Endodermal cell (in vitro differentiated cells): ENCODE measurements around the gene SIN3B. TPM values are rescaled to one million over a fixed set of nuclear protein-coding genes. Genes with fewer than 3 reads are reported as not detected.

Source experiments
- DNase-seq: peaks from one replicate; pipeline ENCODE4 v3.0.0-alpha.2; 2017
- H3K27ac ChIP-seq: 2 replicates; pipeline ENCODE4 v1.5.1; 2013; ENCODE audit warnings: mild to moderate bottlenecking, low read depth, low read length, moderate library complexity
- H3K27me3 ChIP-seq: 2 replicates; pipeline ENCODE4 v1.6.1; 2013; ENCODE audit warnings: mild to moderate bottlenecking, low read length, moderate library complexity; ENCODE audit not compliant: insufficient read depth, control insufficient read depth, poor library complexity, severe bottlenecking
- H3K36me3 ChIP-seq: 2 replicates; pipeline ENCODE4 v1.7.0; 2013; ENCODE audit warnings: mild to moderate bottlenecking, low read length, moderate library complexity; ENCODE audit not compliant: control insufficient read depth, insufficient read depth
- H3K4me1 ChIP-seq: one replicate; pipeline ENCODE4 v1.7.0; 2013; ENCODE audit warnings: low read length; ENCODE audit not compliant: control insufficient read depth, insufficient read depth
- H3K4me3 ChIP-seq: 2 replicates; pipeline ENCODE4 v1.5.1; 2013; ENCODE audit warnings: mild to moderate bottlenecking, low read length, moderate library complexity
- H3K9ac ChIP-seq: 2 replicates; pipeline ENCODE4 v1.6.1; 2013; ENCODE audit warnings: mild to moderate bottlenecking, low read length, moderate library complexity; ENCODE audit not compliant: poor library complexity, severe bottlenecking; ENCODE audit errors: extremely low read depth
- H3K9me3 ChIP-seq: 2 replicates; pipeline ENCODE4 v1.6.1; 2013; ENCODE audit warnings: mild to moderate bottlenecking, low read length, moderate library complexity; ENCODE audit not compliant: control insufficient read depth
- H3K27ac Mint-ChIP-seq: 2 replicates; pipeline ENCODE4 v1.8.0; 2020; ENCODE audit warnings: mixed read lengths
- H3K27me3 Mint-ChIP-seq: 2 replicates; pipeline ENCODE4 v1.8.0; 2021; ENCODE audit warnings: mild to moderate bottlenecking, mixed read lengths; ENCODE audit not compliant: insufficient read depth
- H3K36me3 Mint-ChIP-seq: 2 replicates; pipeline ENCODE4 v1.8.0; 2020; ENCODE audit warnings: low read depth, mixed read lengths
- H3K4me1 Mint-ChIP-seq: 2 replicates; pipeline ENCODE4 v1.8.0; 2020; ENCODE audit warnings: mixed read lengths
- H3K4me3 Mint-ChIP-seq: 2 replicates; pipeline ENCODE4 v1.8.0; 2020; ENCODE audit warnings: mild to moderate bottlenecking, moderate library complexity, mixed read lengths
- H3K9me3 Mint-ChIP-seq: 2 replicates; pipeline ENCODE4 v1.8.0; 2020; ENCODE audit warnings: mild to moderate bottlenecking, mixed read lengths
- WGBS, 2 experiments: methylation state at CpG; one replicate each; pipeline versions ENCODE4 v1.1.5 to v1.1.7; 2013; ENCODE audit warnings: missing lambda C conversion rate in 2 of 2, mixed read lengths in 1 of 2; ENCODE audit not compliant: insufficient coverage in 1 of 2, insufficient read length in 1 of 2; 5-methylcytosine and 5-hydroxymethylcytosine counted together
- total RNA-seq, 2 donors: library from RNA; stranded (reverse); fragmentation: NEBNext Ultra II Directional in 1 of 2; extraction: Animal tissue kit (Norgen Biotek cat#: 25700) in 1 of 2; gene quantifications; 2 replicates in 1 of 2; 3 replicates in 1 of 2; pipeline ENCODE4 v1.2.1, GENCODE V29; 2021
- TF ChIP-seq, protein P1 (sequence below): fragments of 200-600 bp; sonication (generic); conservative IDR thresholded peaks from 2 replicates; pipeline ENCODE4 v1.5.0; 2021; ENCODE audit warnings: antibody characterized with exemption, mild to moderate bottlenecking

Gene SIN3B
- total RNA-seq, 2 donors from 2014 or later, result 68.0 to 78.4 TPM

GRCh38 chr19:16890461-16891184 lies 61.4 kb downstream of the SIN3B start:
- peaks cover 4% of the 10 kb centered on the region for H3K27me3 Mint-ChIP-seq
- no peak overlapping the region for H3K27ac Mint-ChIP-seq

DNA sequence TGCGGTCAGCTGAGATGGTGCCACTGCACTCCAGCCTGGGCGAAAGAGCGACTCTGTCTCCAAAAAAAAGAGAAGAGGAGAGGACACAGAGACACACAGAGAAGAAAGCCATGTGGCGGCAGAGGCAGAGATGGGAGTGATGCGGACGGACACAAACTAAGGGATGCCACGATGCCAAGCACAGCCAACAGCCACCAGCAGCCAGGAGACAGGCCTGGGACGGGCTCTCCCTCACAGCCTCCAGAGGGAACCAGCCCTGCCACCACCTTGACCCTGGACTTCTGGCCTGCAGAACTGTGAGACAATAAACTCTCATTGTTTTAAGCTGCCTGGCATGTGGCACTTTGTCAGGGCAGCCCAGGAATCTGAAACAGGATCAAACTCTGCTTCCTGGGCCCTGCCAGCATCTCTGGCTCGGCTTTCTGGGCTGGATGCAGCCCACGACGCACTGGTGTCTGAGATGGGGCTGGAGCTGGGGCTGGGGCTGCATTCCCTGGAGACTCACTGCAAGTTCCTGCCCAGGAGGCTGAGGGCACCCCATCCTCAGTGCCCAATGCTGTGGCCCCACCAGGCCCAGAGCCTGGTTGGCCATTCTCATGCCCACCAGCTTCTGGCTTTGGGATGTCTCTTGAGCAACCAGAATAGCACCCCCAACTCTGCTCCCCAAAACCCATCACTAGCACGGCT lies 62.6 kb downstream of the SIN3B start:
- no peaks in the 10 kb centered on the region for H3K9me3 ChIP-seq
- H3K9ac ChIP-seq, result no peak overlapping the region
- H3K36me3 ChIP-seq, result no peaks in the 10 kb centered on the region
- H3K27me3 ChIP-seq, result peaks cover 14% of the 10 kb centered on the region
- H3K4me3 Mint-ChIP-seq, result no peak overlapping the region
- H3K4me1 ChIP-seq, result no peaks in the 10 kb centered on the region
- H3K27ac ChIP-seq, result no peak overlapping the region
- H3K36me3 Mint-ChIP-seq, result no peaks in the 10 kb centered on the region
- no peak for DNase-seq
- TF ChIP-seq, protein P1, sequence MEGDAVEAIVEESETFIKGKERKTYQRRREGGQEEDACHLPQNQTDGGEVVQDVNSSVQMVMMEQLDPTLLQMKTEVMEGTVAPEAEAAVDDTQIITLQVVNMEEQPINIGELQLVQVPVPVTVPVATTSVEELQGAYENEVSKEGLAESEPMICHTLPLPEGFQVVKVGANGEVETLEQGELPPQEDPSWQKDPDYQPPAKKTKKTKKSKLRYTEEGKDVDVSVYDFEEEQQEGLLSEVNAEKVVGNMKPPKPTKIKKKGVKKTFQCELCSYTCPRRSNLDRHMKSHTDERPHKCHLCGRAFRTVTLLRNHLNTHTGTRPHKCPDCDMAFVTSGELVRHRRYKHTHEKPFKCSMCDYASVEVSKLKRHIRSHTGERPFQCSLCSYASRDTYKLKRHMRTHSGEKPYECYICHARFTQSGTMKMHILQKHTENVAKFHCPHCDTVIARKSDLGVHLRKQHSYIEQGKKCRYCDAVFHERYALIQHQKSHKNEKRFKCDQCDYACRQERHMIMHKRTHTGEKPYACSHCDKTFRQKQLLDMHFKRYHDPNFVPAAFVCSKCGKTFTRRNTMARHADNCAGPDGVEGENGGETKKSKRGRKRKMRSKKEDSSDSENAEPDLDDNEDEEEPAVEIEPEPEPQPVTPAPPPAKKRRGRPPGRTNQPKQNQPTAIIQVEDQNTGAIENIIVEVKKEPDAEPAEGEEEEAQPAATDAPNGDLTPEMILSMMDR, result no peak
- H3K9me3 Mint-ChIP-seq, result no peaks in the 10 kb centered on the region
- H3K27me3 Mint-ChIP-seq, result peaks cover 5% of the 10 kb centered on the region
- no peaks in the 10 kb centered on the region for H3K4me1 Mint-ChIP-seq
- H3K27ac Mint-ChIP-seq, result no peak overlapping the region
- WGBS, 2 experiments, result 90 to 93% methylated on average over 10 to 12 of the region's 12 CpGs
- H3K4me3 ChIP-seq, result no peak overlapping the region

More at GRCh38 chr19:16890461-16891184, 61.4 kb downstream of the SIN3B start:
- Histone ChIP-seq H3K36me3 (no peaks in the 10 kb centered on the region), H3K27me3 (peaks cover 4% of the 10 kb centered on the region), H3K9me3 (no peaks in the 10 kb centered on the region), H3K4me1 (no peaks in the 10 kb centered on the region), H3K9ac (no peak overlapping the region), H3K27ac (no peak overlapping the region), H3K4me3 (no peak overlapping the region)
- Mint-ChIP-seq H3K36me3 (no peaks in the 10 kb centered on the region), H3K9me3 (no peaks in the 10 kb centered on the region), H3K4me1 (no peaks in the 10 kb centered on the region), H3K4me3 (no peak overlapping the region)
- no peak for DNase-seq
- TF ChIP-seq, protein P1, result no peak
- WGBS, 2 experiments, result 94 to 96% methylated on average over 11 to 22 of the region's 24 CpGs

DNA sequence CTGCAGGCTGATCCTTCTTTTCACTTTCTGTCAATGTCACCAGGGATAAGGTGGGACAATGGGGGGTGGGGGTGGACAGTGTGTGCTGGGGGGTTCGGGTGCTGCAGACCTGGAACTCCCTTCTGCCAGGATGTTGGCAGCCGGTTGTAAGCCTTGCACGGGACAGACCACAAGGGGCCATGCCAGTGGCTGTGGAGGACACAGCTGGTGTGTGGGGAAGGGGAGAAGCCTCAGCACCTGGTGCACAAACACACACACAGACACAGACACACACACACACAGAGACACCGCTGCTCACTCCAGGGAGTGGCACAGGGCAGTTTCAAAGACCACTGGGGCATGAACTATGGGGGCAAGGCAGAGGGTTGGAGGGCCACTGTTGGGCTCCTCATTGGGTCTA lies 63.2 kb downstream of the SIN3B start:
- no peak overlapping the region for H3K27ac ChIP-seq
- Mint-ChIP-seq H3K9me3 (no peaks in the 10 kb centered on the region), H3K27me3 (peaks cover 5% of the 10 kb centered on the region), H3K36me3 (no peaks in the 10 kb centered on the region), H3K4me3 (no peak overlapping the region), H3K4me1 (no peaks in the 10 kb centered on the region), H3K27ac (no peak overlapping the region)
- 81 to 83% methylated on average over 1 to 4 of the region's 4 CpGs for WGBS, 2 experiments
- peaks cover 14% of the 10 kb centered on the region for H3K27me3 ChIP-seq
- no peaks in the 10 kb centered on the region for H3K4me1 ChIP-seq
- no peaks in the 10 kb centered on the region for H3K36me3 ChIP-seq
- TF ChIP-seq, protein P1, result no peak
- H3K9ac ChIP-seq, result no peak overlapping the region
- no peak overlapping the region for H3K4me3 ChIP-seq
- DNase-seq, result no peak
- H3K9me3 ChIP-seq, result no peaks in the 10 kb centered on the region
